OCI-LY3 (cell line): ENCODE data around the gene PIP5K1B.

Experiments
- CTCF ChIP-seq: fragments of 200-600, 300-600 bp; sonication (generic); IDR thresholded peaks from 2 replicates; pipeline ENCODE4 v1.5.1; 2014; ENCODE audit warnings: antibody characterized with exemption, low read length, low read depth
- EZH2phosphoT487 ChIP-seq: fragments of 200-600 bp; shearing (Covaris generic); IDR thresholded peaks from 2 replicates; pipeline ENCODE4 v1.6.1; 2018; ENCODE audit warnings: antibody characterized with exemption, mixed run types, low read depth

- TF ChIP-seq CTCF, result no peak
- no peak for TF ChIP-seq EZH2phosphoT487
Observed at GRCh38 chr9:68726489-68726888, 21.4 kb downstream of the PIP5K1B start.
